NCI-H146 treated with DMSO at 0.1 percent for 48 hours (cell line): ENCODE measurements around the gene HERPUD2.
"Not testable (repeated sequence)": the region's sequence is repeated elsewhere in the genome, so short reads cannot be mapped to it uniquely, and the experiment has no call there.

ENCODE experiments used
- DNase-seq: peaks from one replicate; lab custom pipeline; 2025; ENCODE audit not compliant: unreplicated experiment; lab: John Stamatoyannopoulos, UW

HERPUD2 gene

GRCh38 chr7:35714862-35715261 is 19.9 kb upstream of the HERPUD2 start:
- no peak for DNase-seq

- no peak for DNase-seq
Observed at GRCh38 chr7:35714407-35714806, 19.5 kb upstream of the HERPUD2 start.

- no peak for DNase-seq
Observed at GRCh38 chr7:35712563-35713226, 17.8 kb upstream of the HERPUD2 start.

GRCh38 chr7:35707422-35707821 is 12.5 kb upstream of the HERPUD2 start:
- DNase-seq, result no peak

- DNase-seq, result no peak
Observed at GRCh38 chr7:35705932-35706461, 11.1 kb upstream of the HERPUD2 start.

- DNase-seq, result no peak
Observed at GRCh38 chr7:35704261-35704660, 9.3 kb upstream of the HERPUD2 start.

- DNase-seq, result no peak
Observed at GRCh38 chr7:35702541-35702940, 7.6 kb upstream of the HERPUD2 start.

- peak; percentile 13 for DNase-seq
Observed at GRCh38 chr7:35701287-35701900, 6.5 kb upstream of the HERPUD2 start.

GRCh38 chr7:35700865-35701264 is 5.9 kb upstream of the HERPUD2 start:
- DNase-seq, result no peak

- no peak for DNase-seq
Observed at GRCh38 chr7:35700333-35700732, 5.4 kb upstream of the HERPUD2 start.

GRCh38 chr7:35699796-35700305 is 4.9 kb upstream of the HERPUD2 start:
- no peak for DNase-seq

- DNase-seq, result peak; percentile 53
Observed at GRCh38 chr7:35698382-35698781, 3.4 kb upstream of the HERPUD2 start.

GRCh38 chr7:35697414-35698175 is 2.7 kb upstream of the HERPUD2 start:
- DNase-seq, result no peak

GRCh38 chr7:35695987-35696386 is 1.1 kb upstream of the HERPUD2 start:
- DNase-seq, result no peak

- DNase-seq, result no peak
Observed at GRCh38 chr7:35695473-35695850, 527 bp upstream of the HERPUD2 start.

- peak; percentile 18 for DNase-seq
Observed at GRCh38 chr7:35694161-35694783, 663 bp downstream of the HERPUD2 start.

GRCh38 chr7:35691827-35692307 is 3.1 kb downstream of the HERPUD2 start:
- no peak for DNase-seq

GRCh38 chr7:35691366-35691765 is 3.6 kb downstream of the HERPUD2 start:
- no peak for DNase-seq

- not testable (repeated sequence) for DNase-seq
Observed at GRCh38 chr7:35690614-35691013, 4.3 kb downstream of the HERPUD2 start.

GRCh38 chr7:35685781-35686180 is 9.2 kb downstream of the HERPUD2 start:
- no peak for DNase-seq
